Measurements from ENCODE around the gene KIAA0753.

Gene KIAA0753

GRCh38 chr17:6639586-6640535, 650 bp downstream of the KIAA0753 start:
- DNase-seq = peak; percentile 43

GRCh38 chr17:6639014-6639585, 1.4 kb downstream of the KIAA0753 start:
- DNase-seq = no peak

GRCh38 chr17:6638046-6638908, 2.2 kb downstream of the KIAA0753 start:
- no peak for DNase-seq

- no peak for DNase-seq
Observed at GRCh38 chr17:6637458-6637840, 3.1 kb downstream of the KIAA0753 start.

- no peak for DNase-seq
Observed at GRCh38 chr17:6636616-6637457, 3.7 kb downstream of the KIAA0753 start.

- no peak for DNase-seq
Observed at GRCh38 chr17:6636105-6636504, 4.4 kb downstream of the KIAA0753 start.

- no peak for DNase-seq
Observed at GRCh38 chr17:6633263-6633662, 7.2 kb downstream of the KIAA0753 start.

GRCh38 chr17:6632530-6632929, 8.0 kb downstream of the KIAA0753 start:
- no peak for DNase-seq

- DNase-seq = no peak
Observed at GRCh38 chr17:6630390-6630789, 10.1 kb downstream of the KIAA0753 start.

GRCh38 chr17:6627019-6627418, 13.5 kb downstream of the KIAA0753 start:
- DNase-seq = no peak

- no peak for DNase-seq
Observed at GRCh38 chr17:6626616-6627015, 13.9 kb downstream of the KIAA0753 start.

- no peak for DNase-seq
Observed at GRCh38 chr17:6623941-6624340, 16.6 kb downstream of the KIAA0753 start.

GRCh38 chr17:6611231-6611630, 29.3 kb downstream of the KIAA0753 start:
- no peak for DNase-seq

GRCh38 chr17:6610011-6610410, 30.5 kb downstream of the KIAA0753 start:
- DNase-seq = no peak

GRCh38 chr17:6608321-6608720, 32.2 kb downstream of the KIAA0753 start:
- no peak for DNase-seq

- no peak for DNase-seq
Observed at GRCh38 chr17:6605142-6605541, 35.4 kb downstream of the KIAA0753 start.

GRCh38 chr17:6603744-6604325, 36.7 kb downstream of the KIAA0753 start:
- no peak for DNase-seq

- DNase-seq = no peak
Observed at GRCh38 chr17:6602141-6602540, 38.4 kb downstream of the KIAA0753 start.

- DNase-seq = peak; percentile 22
Observed at GRCh38 chr17:6599364-6599763, 41.1 kb downstream of the KIAA0753 start.

- DNase-seq = no peak
Observed at GRCh38 chr17:6597727-6598126, 42.8 kb downstream of the KIAA0753 start.

GRCh38 chr17:6596941-6597340, 43.6 kb downstream of the KIAA0753 start:
- DNase-seq = no peak

- no peak for DNase-seq
Observed at GRCh38 chr17:6596511-6596910, 44.0 kb downstream of the KIAA0753 start.
